ENCODE results near the gene TRERF1. TPM values are rescaled to one million over a fixed set of nuclear protein-coding genes. Genes with fewer than 3 reads are reported as not detected.

The TRERF1 gene
- total RNA-seq, 1 experiment from 2014 or later, result 14.5 TPM

GRCh38 chr6:42295677-42296076 lies 156.0 kb downstream of the TRERF1 start:
- no peaks in the 10 kb centered on the region for H4K20me1 ChIP-seq (ENCODE audit: insufficient read depth)
- intact Hi-C loops (cut with micrococcal nuclease; ENCODE audit: unreplicated experiment), result loop anchor here (2.0 to 10.0 kb wide), 2 partner anchors 71 to 155 kb away; partner anchors contain the start of gene TRERF1
- no peak overlapping the region for H2AFZ ChIP-seq
- H3K4me1 ChIP-seq (replicated peaks; ENCODE audit: insufficient read depth), result peaks cover 75% of the 10 kb centered on the region
- peaks cover 54% of the 10 kb centered on the region for H3F3A ChIP-seq (ENCODE audit: insufficient read depth, low read depth)
- ChIA-PET POLR2A (ENCODE audit: unreplicated experiment) (interaction anchor here (0.7 kb wide), 1 partner anchor 56 kb away, joined by 3 read pairs; no protein-coding TSS in a partner anchor), CTCF (no interaction called here)
- DNase-seq, result no peak
- no peaks in the 10 kb centered on the region for H3K27me3 ChIP-seq (ENCODE audit: insufficient read depth, low read depth)
- peak overlapping the region; percentile 57 for H3K4me2 ChIP-seq
- H3K9me2 ChIP-seq (ENCODE audit: insufficient read depth), result no peaks in the 10 kb centered on the region
- TF ChIP-seq CTCF (conservative IDR thresholded peaks at IDR 0.05), result no peak
- no peak for TF ChIP-seq EZH2 (IDR thresholded peaks at IDR 0.05; ENCODE audit: low read depth)
- peak overlapping the region; percentile 91 for H3K27ac ChIP-seq
- H3K79me2 ChIP-seq (ENCODE audit: low read depth), result peaks cover 39% of the 10 kb centered on the region
- H3K36me3 ChIP-seq (ENCODE audit: low read depth), result 0 out of 2 replicates have a peak, but pooled peaks cover 3% of the 10 kb centered on the region
- no peak overlapping the region for H3K4me3 ChIP-seq
- BruUV-seq (replicated peaks), result no TSS peak
- no peaks in the 10 kb centered on the region for H3K9me3 ChIP-seq (ENCODE audit: insufficient read depth, low read depth)

GRCh38 chr6:42295181-42295580 lies 156.5 kb downstream of the TRERF1 start:
- H3K4me3 ChIP-seq, result no peak overlapping the region
- CTCF ChIA-PET, result no interaction called here
- no peaks in the 10 kb centered on the region for H3K27me3 ChIP-seq (ENCODE audit: insufficient read depth, low read depth)
- no peaks in the 10 kb centered on the region for H3K9me2 ChIP-seq (ENCODE audit: insufficient read depth)
- peak overlapping the region; percentile 57 for H3K4me2 ChIP-seq
- no peak overlapping the region for H2AFZ ChIP-seq
- TF ChIP-seq CTCF (conservative IDR thresholded peaks at IDR 0.05), result no peak
- no peak for TF ChIP-seq EZH2 (IDR thresholded peaks at IDR 0.05; ENCODE audit: low read depth)
- intact Hi-C loops (cut with micrococcal nuclease; ENCODE audit: unreplicated experiment), result loop anchor here (2.0 to 10.0 kb wide), 2 partner anchors 70 to 156 kb away; partner anchors contain the start of gene TRERF1
- peaks cover 50% of the 10 kb centered on the region for H3F3A ChIP-seq (ENCODE audit: insufficient read depth, low read depth)
- no peaks in the 10 kb centered on the region for H4K20me1 ChIP-seq (ENCODE audit: insufficient read depth)
- no TSS peak for BruUV-seq (replicated peaks)
- 0 out of 2 replicates have a peak, but pooled peaks cover 3% of the 10 kb centered on the region for H3K36me3 ChIP-seq (ENCODE audit: low read depth)
- POLR2A ChIA-PET (ENCODE audit: unreplicated experiment), result interaction anchor here (0.6 to 1.0 kb wide), 3 partner anchors 68 to 362 kb away, joined by 3 to 13 read pairs (median 4); no protein-coding TSS in a partner anchor
- peak overlapping the region; percentile 91 for H3K27ac ChIP-seq
- peaks cover 41% of the 10 kb centered on the region for H3K79me2 ChIP-seq (ENCODE audit: low read depth)
- H3K4me1 ChIP-seq (replicated peaks; ENCODE audit: insufficient read depth), result peaks cover 70% of the 10 kb centered on the region
- no peaks in the 10 kb centered on the region for H3K9me3 ChIP-seq (ENCODE audit: insufficient read depth, low read depth)
- no peak for DNase-seq

GRCh38 chr6:42294759-42295158 lies 157.0 kb downstream of the TRERF1 start:
- no peaks in the 10 kb centered on the region for H4K20me1 ChIP-seq (ENCODE audit: insufficient read depth)
- CTCF ChIA-PET, result no interaction called here
- H3K4me1 ChIP-seq (replicated peaks; ENCODE audit: insufficient read depth), result peaks cover 69% of the 10 kb centered on the region
- peak overlapping the region; percentile 91 for H3K27ac ChIP-seq
- TF ChIP-seq CTCF (conservative IDR thresholded peaks at IDR 0.05) (no peak), EZH2 (IDR thresholded peaks at IDR 0.05; ENCODE audit: low read depth) (no peak)
- peak overlapping the region; percentile 64 for H3K4me2 ChIP-seq
- 0 out of 2 replicates have a peak, but pooled peaks cover 3% of the 10 kb centered on the region for H3K36me3 ChIP-seq (ENCODE audit: low read depth)
- no peaks in the 10 kb centered on the region for H3K9me2 ChIP-seq (ENCODE audit: insufficient read depth)
- no peak overlapping the region for H2AFZ ChIP-seq
- peaks cover 48% of the 10 kb centered on the region for H3F3A ChIP-seq (ENCODE audit: insufficient read depth, low read depth)
- no peak overlapping the region for H3K4me3 ChIP-seq
- BruUV-seq (replicated peaks), result no TSS peak
- intact Hi-C loops (cut with micrococcal nuclease; ENCODE audit: unreplicated experiment), result loop anchor here (1.0 to 10.0 kb wide), 4 partner anchors 22 to 156 kb away; partner anchors contain the start of gene TRERF1
- peaks cover 45% of the 10 kb centered on the region for H3K79me2 ChIP-seq (ENCODE audit: low read depth)
- no peaks in the 10 kb centered on the region for H3K9me3 ChIP-seq (ENCODE audit: insufficient read depth, low read depth)
- DNase-seq, result peak; percentile 67 to 97
- H3K27me3 ChIP-seq (ENCODE audit: insufficient read depth, low read depth), result no peaks in the 10 kb centered on the region
- POLR2A ChIA-PET (ENCODE audit: unreplicated experiment), result interaction anchor here (0.6 to 1.0 kb wide), 3 partner anchors 68 to 362 kb away, joined by 3 to 13 read pairs (median 4); no protein-coding TSS in a partner anchor
